Subcutaneous adipose tissue (tissue), 4 donors: ENCODE data around the gene ATP8A2. TPM values are rescaled to one million over a fixed set of nuclear protein-coding genes. Genes with fewer than 3 reads are reported as not detected.

Source experiments
- small RNA-seq: library from RNA; depleted of rRNA; stranded (forward); fragments of <200 nt; gene quantifications from one replicate; pipeline ENCODE3, GENCODE V24; 2016
- total RNA-seq, 4 donors: library from RNA; depleted of rRNA; stranded (reverse); fragments of >200 nt; gene quantifications; one replicate each; pipeline ENCODE4 v1.1.0, GENCODE V29; 2016
- TF ChIP-seq, protein P1 (sequence below): fragments of 450-650 bp; IDR thresholded peaks from one replicate; pipeline ENCODE4 v1.5.1; 2016; ENCODE audit warnings: low read depth, mild to moderate bottlenecking, control low read depth, antibody characterized with exemption, moderate library complexity

ATP8A2 gene
- total RNA-seq, 4 donors from 2014 or later, result under 0.01 to 0.17 TPM; not detected in 2

DNA sequence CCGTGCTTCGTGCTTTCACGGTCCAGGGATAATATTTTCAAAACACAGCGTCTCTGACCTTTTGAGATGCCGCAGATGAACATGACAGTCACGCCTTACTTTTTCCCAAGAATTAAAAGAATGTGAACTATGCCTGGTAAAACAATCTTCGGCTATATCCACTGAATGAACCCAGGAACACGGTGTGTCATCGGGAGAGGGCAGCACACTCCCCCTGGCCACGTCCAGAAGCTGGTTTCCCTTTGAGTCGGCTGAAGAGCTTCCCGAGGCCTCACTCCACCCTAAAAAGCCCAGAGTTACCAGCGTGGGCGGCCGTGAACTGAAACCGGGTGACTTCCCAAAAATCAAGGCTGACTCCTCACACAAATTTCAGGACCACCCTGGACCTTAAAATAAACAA lies 702.9 kb downstream of the ATP8A2 start:
- TF ChIP-seq, protein P1, sequence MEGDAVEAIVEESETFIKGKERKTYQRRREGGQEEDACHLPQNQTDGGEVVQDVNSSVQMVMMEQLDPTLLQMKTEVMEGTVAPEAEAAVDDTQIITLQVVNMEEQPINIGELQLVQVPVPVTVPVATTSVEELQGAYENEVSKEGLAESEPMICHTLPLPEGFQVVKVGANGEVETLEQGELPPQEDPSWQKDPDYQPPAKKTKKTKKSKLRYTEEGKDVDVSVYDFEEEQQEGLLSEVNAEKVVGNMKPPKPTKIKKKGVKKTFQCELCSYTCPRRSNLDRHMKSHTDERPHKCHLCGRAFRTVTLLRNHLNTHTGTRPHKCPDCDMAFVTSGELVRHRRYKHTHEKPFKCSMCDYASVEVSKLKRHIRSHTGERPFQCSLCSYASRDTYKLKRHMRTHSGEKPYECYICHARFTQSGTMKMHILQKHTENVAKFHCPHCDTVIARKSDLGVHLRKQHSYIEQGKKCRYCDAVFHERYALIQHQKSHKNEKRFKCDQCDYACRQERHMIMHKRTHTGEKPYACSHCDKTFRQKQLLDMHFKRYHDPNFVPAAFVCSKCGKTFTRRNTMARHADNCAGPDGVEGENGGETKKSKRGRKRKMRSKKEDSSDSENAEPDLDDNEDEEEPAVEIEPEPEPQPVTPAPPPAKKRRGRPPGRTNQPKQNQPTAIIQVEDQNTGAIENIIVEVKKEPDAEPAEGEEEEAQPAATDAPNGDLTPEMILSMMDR, result no peak

Small RNA genes lying within 50 kb of the gene (small RNA-seq; reads per million reads assigned to genes)
- gene RN7SL741P (not detected), gene RNU6-78P (not detected), gene RNY1P3 (not detected)

Other genes starting within 250 kb of the ATP8A2 start
- 1 to 10 TPM in 1 of 4 donors, under 1 TPM in 1, not detected in 2; 0.94 to 9.5 TPM for gene AMER2, start 199.7 kb upstream of the ATP8A2 start, total RNA-seq
- 10 to 100 TPM; 13.9 to 29.6 (median 23.1) TPM for gene MTMR6, start 84.5 kb upstream of the ATP8A2 start, total RNA-seq
- gene NUP58, start 70.3 kb upstream of the ATP8A2 start, total RNA-seq, result 10 to 100 TPM; 27.1 to 55.8 (median 43.8) TPM